ENCODE measurements around the gene ALS2.

DNA sequence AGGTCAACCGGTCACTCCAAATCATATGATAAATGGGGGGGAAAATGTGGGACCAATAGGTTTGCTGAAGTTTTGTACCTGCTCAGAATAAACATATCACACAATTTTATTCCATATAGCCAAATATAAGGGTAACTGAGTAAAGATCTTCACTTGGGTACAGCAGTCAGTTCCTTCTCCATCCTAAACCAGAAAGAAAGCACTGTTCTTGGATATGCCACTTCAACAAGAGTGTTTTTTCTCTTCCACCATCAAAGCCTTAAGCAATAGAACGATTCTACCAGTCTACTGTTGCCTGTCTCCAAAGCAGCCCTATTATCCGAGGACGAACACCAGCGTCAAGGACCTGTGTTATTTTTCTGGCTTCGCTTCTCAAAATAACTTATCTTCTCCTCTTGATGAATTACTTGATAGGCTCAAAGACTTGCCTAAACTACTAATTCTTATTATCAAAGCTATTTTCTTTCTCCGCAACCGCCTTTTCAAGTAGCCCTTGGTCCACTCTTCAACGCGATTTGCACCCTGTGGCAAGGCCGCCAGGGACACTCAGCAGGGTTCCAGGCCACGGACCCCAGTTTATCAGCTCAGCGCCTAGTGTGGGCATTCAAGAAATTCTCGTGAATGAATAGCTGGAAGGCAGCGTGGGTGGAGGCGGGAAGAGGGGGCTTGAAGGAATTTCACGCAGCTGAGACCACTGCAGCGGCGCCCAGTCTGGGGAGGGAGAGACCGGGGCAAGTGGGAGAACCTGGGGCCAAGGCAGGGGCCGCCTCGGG lies 646 bp downstream of the ALS2 start:
- TF ChIP-seq CTCF (conservative IDR thresholded peaks at IDR 0.05; ENCODE audit: low read length) (no peak), EZH2phosphoT487 (IDR thresholded peaks at IDR 0.05; ENCODE audit: borderline replicate concordance, low read depth, low read length) (no peak)
